ENCODE measurements around the gene FAIM2.

Gene FAIM2

DNA sequence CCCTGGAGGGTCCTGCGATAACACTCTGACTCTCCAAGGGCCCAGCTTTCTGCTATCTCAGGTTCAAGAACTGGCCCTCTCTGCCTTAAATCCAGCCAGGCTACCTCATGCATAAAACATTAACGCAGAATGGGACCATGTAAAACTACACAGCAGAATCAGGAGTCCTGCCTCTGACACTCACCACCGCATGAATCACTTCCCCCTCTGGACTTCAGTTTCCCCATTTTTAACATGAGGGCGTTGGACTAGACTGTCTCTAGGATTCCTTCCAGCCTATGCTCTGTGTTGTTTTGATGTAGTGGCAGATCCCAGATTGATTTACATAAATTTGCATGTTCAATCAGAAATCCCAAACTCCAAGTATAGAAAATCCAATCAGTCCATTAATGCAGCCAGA, 78.8 kb downstream of the FAIM2 start:
- TF ChIP-seq, protein P1, sequence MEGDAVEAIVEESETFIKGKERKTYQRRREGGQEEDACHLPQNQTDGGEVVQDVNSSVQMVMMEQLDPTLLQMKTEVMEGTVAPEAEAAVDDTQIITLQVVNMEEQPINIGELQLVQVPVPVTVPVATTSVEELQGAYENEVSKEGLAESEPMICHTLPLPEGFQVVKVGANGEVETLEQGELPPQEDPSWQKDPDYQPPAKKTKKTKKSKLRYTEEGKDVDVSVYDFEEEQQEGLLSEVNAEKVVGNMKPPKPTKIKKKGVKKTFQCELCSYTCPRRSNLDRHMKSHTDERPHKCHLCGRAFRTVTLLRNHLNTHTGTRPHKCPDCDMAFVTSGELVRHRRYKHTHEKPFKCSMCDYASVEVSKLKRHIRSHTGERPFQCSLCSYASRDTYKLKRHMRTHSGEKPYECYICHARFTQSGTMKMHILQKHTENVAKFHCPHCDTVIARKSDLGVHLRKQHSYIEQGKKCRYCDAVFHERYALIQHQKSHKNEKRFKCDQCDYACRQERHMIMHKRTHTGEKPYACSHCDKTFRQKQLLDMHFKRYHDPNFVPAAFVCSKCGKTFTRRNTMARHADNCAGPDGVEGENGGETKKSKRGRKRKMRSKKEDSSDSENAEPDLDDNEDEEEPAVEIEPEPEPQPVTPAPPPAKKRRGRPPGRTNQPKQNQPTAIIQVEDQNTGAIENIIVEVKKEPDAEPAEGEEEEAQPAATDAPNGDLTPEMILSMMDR (IDR thresholded peaks at IDR 0.05), result no peak
- TF ChIP-seq ZFX (IDR thresholded peaks at IDR 0.05; ENCODE audit: borderline replicate concordance), result no peak
- H3K27ac ChIP-seq, result no peak overlapping the region

DNA sequence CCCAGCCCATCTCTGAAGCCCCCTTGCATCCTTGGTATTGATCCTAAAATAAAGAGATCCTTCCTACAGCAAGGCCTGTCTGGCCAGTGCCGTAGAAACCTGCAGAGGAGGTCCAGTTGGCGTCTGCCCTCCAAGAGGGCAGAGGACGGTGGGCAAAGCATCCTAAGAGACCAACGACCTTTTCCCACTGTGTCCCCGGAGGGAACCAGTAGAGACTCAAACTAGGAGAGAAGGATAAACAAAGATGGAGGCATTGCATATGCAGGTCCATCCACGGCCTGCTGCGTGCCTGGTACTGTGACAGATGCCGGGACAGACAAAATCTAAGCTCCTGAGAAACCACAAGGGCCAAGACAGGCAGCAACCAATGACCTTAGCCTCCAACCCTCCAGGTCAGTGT, 79.3 kb downstream of the FAIM2 start:
- no peak overlapping the region for H3K27ac ChIP-seq
- TF ChIP-seq, protein P1 (IDR thresholded peaks at IDR 0.05), result no peak
- no peak for TF ChIP-seq ZFX (IDR thresholded peaks at IDR 0.05; ENCODE audit: borderline replicate concordance)

DNA sequence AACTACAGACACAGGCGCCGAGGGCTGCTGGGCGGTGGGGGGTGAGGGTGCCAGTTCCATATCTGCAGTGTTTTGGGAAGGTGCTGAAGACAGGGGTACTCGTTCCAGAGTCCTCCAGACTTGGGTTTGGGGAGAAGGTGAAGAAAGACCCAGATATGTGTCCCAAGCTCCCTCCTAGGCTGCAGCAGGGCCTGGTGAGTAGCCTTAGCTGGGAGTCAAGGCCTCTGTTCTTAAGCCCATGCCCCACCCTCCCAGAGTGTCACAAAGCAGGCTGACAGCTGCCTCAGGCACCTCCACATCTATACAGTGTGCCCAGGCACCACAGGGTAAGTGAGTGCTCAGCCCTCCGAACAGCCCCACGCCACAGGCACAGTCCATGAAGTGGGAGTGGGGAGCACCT, 79.7 kb downstream of the FAIM2 start:
- TF ChIP-seq, protein P1 (IDR thresholded peaks at IDR 0.05), result no peak
- TF ChIP-seq ZFX (IDR thresholded peaks at IDR 0.05; ENCODE audit: borderline replicate concordance), result no peak
- no peak overlapping the region for H3K27ac ChIP-seq

- TF ChIP-seq ZFX (IDR thresholded peaks at IDR 0.05; ENCODE audit: borderline replicate concordance), result no peak
- no peak overlapping the region for H3K27ac ChIP-seq
Measured at GRCh38 chr12:49823350-49823749, 80.3 kb downstream of the FAIM2 start.

- TF ChIP-seq, protein P1 (IDR thresholded peaks at IDR 0.05), result no peak
- TF ChIP-seq ZFX (IDR thresholded peaks at IDR 0.05; ENCODE audit: borderline replicate concordance), result no peak
- no peak overlapping the region for H3K27ac ChIP-seq
Measured at GRCh38 chr12:49821373-49822287, 82.1 kb downstream of the FAIM2 start.

DNA sequence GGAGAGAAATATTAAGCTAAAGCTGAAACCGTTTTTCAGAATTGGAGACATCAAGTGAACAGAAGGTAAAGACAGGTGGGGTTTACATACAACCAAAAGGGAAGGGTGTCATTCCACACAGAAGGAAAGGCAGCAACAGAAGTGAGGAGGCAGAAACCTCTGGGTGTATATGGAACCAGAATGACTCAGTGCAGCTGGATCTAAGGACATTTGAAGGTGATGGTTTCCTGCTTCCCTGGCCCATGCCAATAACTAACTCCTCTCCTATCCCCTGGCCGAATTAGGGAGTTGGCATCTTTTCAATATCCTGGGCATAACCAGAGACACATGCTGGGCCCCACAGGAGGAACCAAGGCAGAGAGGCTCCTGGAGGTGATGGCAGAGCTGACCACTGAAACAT, 83.9 kb downstream of the FAIM2 start:
- no peak for TF ChIP-seq ZFX (IDR thresholded peaks at IDR 0.05; ENCODE audit: borderline replicate concordance)
- TF ChIP-seq, protein P1 (IDR thresholded peaks at IDR 0.05), result no peak
- H3K27ac ChIP-seq, result no peak overlapping the region

DNA sequence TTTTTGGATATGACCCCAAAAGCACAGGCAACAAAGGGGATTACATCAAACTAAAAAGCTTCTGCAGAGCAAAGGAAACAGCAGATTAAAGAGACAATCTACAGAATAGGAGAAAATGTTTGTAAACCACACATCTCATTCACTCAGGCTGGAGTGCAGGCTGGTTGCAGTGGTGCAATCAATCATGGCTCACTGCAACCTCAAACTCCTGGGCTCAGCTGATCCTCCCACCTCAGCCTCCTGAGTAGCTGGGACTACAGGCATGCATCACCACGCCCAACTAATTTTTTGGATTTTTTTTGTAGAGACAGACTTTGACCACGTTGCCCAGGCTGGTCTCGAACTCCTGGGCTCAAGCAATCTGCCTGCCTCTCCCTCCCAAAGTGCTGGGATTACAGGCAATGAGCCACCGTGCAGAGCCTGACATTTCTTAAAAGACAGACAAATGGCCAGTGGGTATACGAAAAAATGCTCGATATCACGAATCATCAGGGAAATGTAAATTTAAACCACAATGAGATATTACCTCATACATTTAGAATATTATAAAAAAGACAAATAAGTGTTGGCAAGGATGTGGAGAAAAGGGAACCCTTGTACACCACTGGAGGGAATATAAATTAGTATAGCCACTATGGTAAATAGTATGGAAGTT, 85.3 kb downstream of the FAIM2 start:
- no peak for TF ChIP-seq ZFX (IDR thresholded peaks at IDR 0.05; ENCODE audit: borderline replicate concordance)
- TF ChIP-seq, protein P1 (IDR thresholded peaks at IDR 0.05), result no peak
- H3K27ac ChIP-seq, result no peak overlapping the region
